Stimulated activated CD8-positive, alpha-beta memory T cell treated with anti-CD3 and anti-CD28 coated beads, Interleukin-4, amount 100 ng/mL, for 48 hours (primary cell): Measurements from ENCODE around the gene AIRE.
"Not testable (repeated sequence)": the region's sequence is repeated elsewhere in the genome, so short reads cannot be mapped to it uniquely, and the experiment has no call there.

Experiments used
- DNase-seq: peaks from one replicate; pipeline ENCODE4 v3.0.0-alpha.2; 2020

The AIRE gene

GRCh38 chr21:44338971-44339910 is 53.6 kb downstream of the AIRE start, which contains the start of gene CFAP410:
Gene CFAP410 (minus strand): TSS chr21:44339390. CDS start chr21:44339194, 196 bp downstream.
- DNase-seq, result peak; percentile 96

- not testable (repeated sequence) for DNase-seq
These were observed 56.2 kb downstream of the AIRE start for GRCh38 chr21:44341726-44342458.

- not testable (repeated sequence) for DNase-seq
These were observed 57.3 kb downstream of the AIRE start for GRCh38 chr21:44342981-44343380.

GRCh38 chr21:44344541-44345183 is 59.0 kb downstream of the AIRE start:
- no peak for DNase-seq

GRCh38 chr21:44345495-44345894 is 59.8 kb downstream of the AIRE start:
- DNase-seq, result no peak

GRCh38 chr21:44347911-44348451 is 62.3 kb downstream of the AIRE start:
- DNase-seq, result no peak
